Measurements from ENCODE around the gene PTPRN2.

PTPRN2 gene

GRCh38 chr7:158590181-158590530 lies 2.5 kb upstream of the PTPRN2 start:
- TF ChIP-seq POLR2A (IDR thresholded peaks at IDR 0.05; ENCODE audit: low read depth, low read length), result no peak
- FAIRE-seq (no peak), DNase-seq (ENCODE audit: insufficient read length, low spot score) (no peak)

GRCh38 chr7:158589653-158590052 lies 2.0 kb upstream of the PTPRN2 start:
- DNase-seq (ENCODE audit: insufficient read length, low spot score) (no peak), FAIRE-seq (no peak)
- no peak for TF ChIP-seq POLR2A (IDR thresholded peaks at IDR 0.05; ENCODE audit: low read depth, low read length)

GRCh38 chr7:158588878-158589442 lies 1.3 kb upstream of the PTPRN2 start:
- no peak for DNase-seq (ENCODE audit: insufficient read length, low spot score)
- no peak for FAIRE-seq
- no peak for TF ChIP-seq POLR2A (IDR thresholded peaks at IDR 0.05; ENCODE audit: low read depth, low read length)

GRCh38 chr7:158588085-158588877 lies 658 bp upstream of the PTPRN2 start:
- DNase-seq (ENCODE audit: insufficient read length, low spot score) (no peak), FAIRE-seq (no peak)
- no peak for TF ChIP-seq POLR2A (IDR thresholded peaks at IDR 0.05; ENCODE audit: low read depth, low read length)

GRCh38 chr7:158586499-158587161 lies 993 bp downstream of the PTPRN2 start:
- FAIRE-seq (no peak), DNase-seq (ENCODE audit: insufficient read length, low spot score) (no peak)
- TF ChIP-seq POLR2A (IDR thresholded peaks at IDR 0.05; ENCODE audit: low read depth, low read length), result no peak

- DNase-seq (ENCODE audit: insufficient read length, low spot score), result no peak
- TF ChIP-seq POLR2A (IDR thresholded peaks at IDR 0.05; ENCODE audit: low read depth, low read length), result no peak
- FAIRE-seq, result no peak
Measured at GRCh38 chr7:158585721-158586498, 1.7 kb downstream of the PTPRN2 start.

GRCh38 chr7:158584407-158584806 lies 3.2 kb downstream of the PTPRN2 start:
- FAIRE-seq (no peak), DNase-seq (ENCODE audit: insufficient read length, low spot score) (no peak)
- TF ChIP-seq POLR2A (IDR thresholded peaks at IDR 0.05; ENCODE audit: low read depth, low read length), result no peak

GRCh38 chr7:158583810-158584209 lies 3.8 kb downstream of the PTPRN2 start:
- TF ChIP-seq POLR2A (IDR thresholded peaks at IDR 0.05; ENCODE audit: low read depth, low read length), result no peak

GRCh38 chr7:158583143-158583542 lies 4.5 kb downstream of the PTPRN2 start:
- no peak for TF ChIP-seq POLR2A (IDR thresholded peaks at IDR 0.05; ENCODE audit: low read depth, low read length)
- no peak for DNase-seq (ENCODE audit: insufficient read length, low spot score)
- FAIRE-seq, result no peak

More at GRCh38 chr7:158583810-158584209, 3.8 kb downstream of the PTPRN2 start:
- FAIRE-seq (no peak), DNase-seq (ENCODE audit: insufficient read length, low spot score) (no peak)

GRCh38 chr7:158582089-158582456 lies 5.5 kb downstream of the PTPRN2 start:
- FAIRE-seq, result no peak
- no peak for TF ChIP-seq POLR2A (IDR thresholded peaks at IDR 0.05; ENCODE audit: low read depth, low read length)
- DNase-seq (ENCODE audit: insufficient read length, low spot score), result no peak

GRCh38 chr7:158581440-158582088 lies 6.1 kb downstream of the PTPRN2 start:
- no peak for TF ChIP-seq POLR2A (IDR thresholded peaks at IDR 0.05; ENCODE audit: low read depth, low read length)
- FAIRE-seq, result no peak
- no peak for DNase-seq (ENCODE audit: insufficient read length, low spot score)

GRCh38 chr7:158579662-158580646 lies 7.7 kb downstream of the PTPRN2 start:
- no peak for FAIRE-seq
- TF ChIP-seq POLR2A (IDR thresholded peaks at IDR 0.05; ENCODE audit: low read depth, low read length), result no peak
- DNase-seq (ENCODE audit: insufficient read length, low spot score), result no peak
